HCT116 (cell line): Measurements from ENCODE around the gene NPLOC4. TPM values are rescaled to one million over a fixed set of nuclear protein-coding genes. Genes with fewer than 3 reads are reported as not detected.
"Not testable (repeated sequence)": the region's sequence is repeated elsewhere in the genome, so short reads cannot be mapped to it uniquely, and the experiment has no call there.

Source experiments
- ATAC-seq: fragments of 200-7000 bp; cut with Tn5 transposase; 2 replicates; pipeline ENCODE4 v1.9.1; 2020; ENCODE audit warnings: mild to moderate bottlenecking, moderate library complexity
- BruUV-seq: library from RNA; stranded (reverse); fragments of 400-500 nt; replicated peaks from 2 replicates; lab custom pipeline; 2021; lab: Mats Ljungman, UMichigan
- CTCF ChIA-PET: fragments of 300-600 bp; sonication (Branson Sonifier 250); formaldehyde crosslinking; loops from one replicate; lab custom pipeline; 2021; ENCODE audit warnings: antibody characterized with exemption; lab: Charles Lee
- POLR2A ChIA-PET: fragments of 300-600, 350-600 bp; sonication (Branson Sonifier 250); formaldehyde crosslinking; loops from one replicate; lab custom pipeline; 2021; ENCODE audit warnings: antibody characterized with exemption; lab: Charles Lee
- RAD21 ChIA-PET, 2 experiments: fragments of 300-600 bp; sonication (Branson Sonifier 250); formaldehyde crosslinking; loops; one replicate each; lab custom pipeline; 2023; ENCODE audit warnings: low total read pairs in 2 of 2; ENCODE audit not compliant: uncharacterized antibody in 2 of 2, unreplicated experiment in 2 of 2, low non-redundant PET in 1 of 2; lab: Charles Lee
- DNase-seq: peaks from one replicate; pipeline ENCODE4 v3.0.0-alpha.2; 2010; ENCODE audit warnings: low read depth, low spot score
- H2AFZ ChIP-seq: fragments of 200-600 bp; shearing (Covaris generic), sonication (generic); 2 replicates; pipeline ENCODE4 v1.6.1; 2017; ENCODE audit warnings: low read depth, mixed run types, mixed read lengths, antibody characterized with exemption, low read length; ENCODE audit not compliant: poor library complexity, severe bottlenecking
- H3K27ac ChIP-seq: 2 replicates; pipeline ENCODE4 v1.5.1; 2012; ENCODE audit warnings: low read depth, low read length
- H3K27me3 ChIP-seq: fragments of 200-600 bp; sonication (generic); 2 replicates; pipeline ENCODE4 v1.6.1; 2016; ENCODE audit warnings: mixed run types, low read length, mixed read lengths; ENCODE audit not compliant: insufficient read depth
- H3K36me3 ChIP-seq, 2 experiments: fragments of 200-500 bp in 1 of 2; fragments of 200-600 bp in 1 of 2; sonication (Bioruptor generic) in 1 of 2; sonication (generic) in 1 of 2; 2 replicates each; pipeline versions ENCODE4 v1.5.1 to v1.6.1; 2014 to 2016; ENCODE audit warnings: low read length in 2 of 2, inconsistent platforms in 1 of 2, mixed read lengths in 1 of 2, mixed run types in 1 of 2; ENCODE audit not compliant: insufficient read depth in 2 of 2, control insufficient read depth in 1 of 2
- H3K4me1 ChIP-seq, 2 experiments: fragments of 200-600 bp in 1 of 2; sonication (generic) in 1 of 2; 2 replicates each; pipeline versions ENCODE4 v1.5.1 to v1.6.1; 2012 to 2017; ENCODE audit warnings: low read length in 2 of 2, inconsistent platforms in 1 of 2, mild to moderate bottlenecking in 1 of 2, mixed read lengths in 1 of 2, mixed run types in 1 of 2, moderate library complexity in 1 of 2; ENCODE audit not compliant: insufficient read depth in 2 of 2, control insufficient read depth in 1 of 2
- H3K4me2 ChIP-seq: fragments of 200-600 bp; sonication (generic); 2 replicates; pipeline ENCODE4 v1.6.1; 2017; ENCODE audit warnings: mixed run types, low read length, mixed read lengths
- H3K4me3 ChIP-seq, 2 experiments: fragments of 200-600 bp in 1 of 2; sonication (generic) in 1 of 2; replicated peaks in 1 of 2; 2 replicates each; pipeline ENCODE4 v1.5.1; 2011 to 2016; ENCODE audit warnings: low read length in 2 of 2, control low read depth in 1 of 2, low read depth in 1 of 2, mild to moderate bottlenecking in 1 of 2, mixed read lengths in 1 of 2, mixed run types in 1 of 2
- H3K79me2 ChIP-seq: fragments of 200-600 bp; sonication (generic); 2 replicates; pipeline ENCODE4 v1.6.1; 2017; ENCODE audit warnings: mild to moderate bottlenecking, mixed run types, low read length, moderate library complexity, mixed read lengths; ENCODE audit not compliant: insufficient read depth
- H3K9ac ChIP-seq: fragments of 200-600 bp; sonication (generic); 2 replicates; pipeline ENCODE4 v1.6.1; 2016; ENCODE audit warnings: low read length, mixed read lengths
- H3K9me2 ChIP-seq: fragments of 200-600 bp; sonication (generic), shearing (Covaris generic); 2 replicates; pipeline ENCODE4 v1.6.1; 2017; ENCODE audit warnings: mixed run types, mild to moderate bottlenecking, moderate library complexity; ENCODE audit not compliant: insufficient read depth
- H3K9me3 ChIP-seq, 2 experiments: fragments of 200-500 bp in 1 of 2; fragments of 200-600 bp in 1 of 2; sonication (Bioruptor generic) in 1 of 2; sonication (generic) in 1 of 2; 2 replicates each; pipeline ENCODE4 v1.6.1; 2014 to 2017; ENCODE audit warnings: low read length in 2 of 2, mixed read lengths in 2 of 2, inconsistent platforms in 1 of 2, low read depth in 1 of 2, mild to moderate bottlenecking in 1 of 2, mixed run types in 1 of 2, moderate library complexity in 1 of 2; ENCODE audit not compliant: control insufficient read depth in 1 of 2, insufficient read depth in 1 of 2
- H4K20me1 ChIP-seq: fragments of 200-600 bp; sonication (generic), shearing (Covaris generic); 2 replicates; pipeline ENCODE4 v1.6.1; 2017; ENCODE audit warnings: mixed run types, mild to moderate bottlenecking, moderate library complexity; ENCODE audit not compliant: insufficient read depth
- CBX3 ChIP-seq: IDR thresholded peaks from 2 replicates; pipeline ENCODE4 v1.6.1; 2012; ENCODE audit warnings: low read depth
- CEBPB ChIP-seq: IDR thresholded peaks from 2 replicates; pipeline ENCODE4 v1.6.1; 2012; ENCODE audit warnings: low read depth
- EGR1 ChIP-seq: IDR thresholded peaks from 2 replicates; pipeline ENCODE4 v1.6.1; 2012; ENCODE audit warnings: low read depth
- EZH2phosphoT487 ChIP-seq: fragments of 200-600 bp; IDR thresholded peaks from 2 replicates; pipeline ENCODE4 v1.6.1; 2018; ENCODE audit warnings: antibody characterized with exemption, borderline replicate concordance
- POLR2A ChIP-seq: IDR thresholded peaks from 2 replicates; pipeline ENCODE4 v1.7.0; 2011; ENCODE audit warnings: borderline replicate concordance; ENCODE audit not compliant: insufficient read depth, insufficient read length; ENCODE audit errors: extremely low read depth
- POLR2AphosphoS5 ChIP-seq: IDR thresholded peaks from 2 replicates; pipeline ENCODE4 v1.6.1; 2011; ENCODE audit warnings: mild to moderate bottlenecking, low read depth, low read length, moderate library complexity
- SRF ChIP-seq: IDR thresholded peaks from 2 replicates; pipeline ENCODE4 v1.6.1; 2012; ENCODE audit warnings: low read depth
- ZFX ChIP-seq: fragments of 450-650 bp; IDR thresholded peaks from 2 replicates; pipeline ENCODE4 v1.6.1; 2017
- intact Hi-C: fragments of 100-400 bp; cut with micrococcal nuclease; formaldehyde crosslinking; loops from 2 replicates; pipeline ENCODE4 v1.10.0; 2022
- total RNA-seq: library from RNA; stranded (reverse); gene quantifications from one replicate; pipeline ENCODE4 v1.2.1, GENCODE V29; 2021; ENCODE audit not compliant: unreplicated experiment
- TF ChIP-seq, protein P1 (sequence below): IDR thresholded peaks from 2 replicates; pipeline ENCODE4 v1.6.1; 2011; ENCODE audit warnings: mild to moderate bottlenecking, low read length, moderate library complexity; ENCODE audit not compliant: insufficient replicate concordance; ENCODE audit errors: extremely low read depth
- TF ChIP-seq, protein P2 (sequence below): IDR thresholded peaks from 2 replicates; pipeline ENCODE4 v1.6.1; 2012
- TF ChIP-seq, protein P3 (sequence below): IDR thresholded peaks from 2 replicates; pipeline ENCODE4 v1.6.1; 2012; ENCODE audit warnings: low read depth

The NPLOC4 gene
- total RNA-seq, 1 experiment from 2014 or later: 137 TPM

DNA sequence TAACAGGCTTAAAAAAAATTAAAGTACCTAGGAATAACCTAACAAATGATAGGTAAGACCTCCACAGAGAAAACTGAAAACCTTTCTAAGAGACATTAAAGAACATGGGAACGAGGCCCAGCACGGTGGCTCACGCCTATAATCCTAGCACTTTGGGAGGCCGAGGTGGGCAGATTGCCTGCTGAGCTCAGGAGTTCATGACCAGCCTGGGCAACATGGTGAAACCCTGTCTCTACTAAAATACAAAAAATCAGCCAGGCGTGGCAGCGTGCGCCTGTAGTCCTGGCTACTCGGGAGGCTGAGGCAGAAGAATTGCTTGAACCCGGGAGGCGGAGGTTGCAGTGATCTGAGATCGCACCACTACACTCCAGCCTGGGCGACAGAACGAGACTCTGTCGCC, 52.1 kb downstream of the NPLOC4 start:
- POLR2A ChIA-PET, H3K4me1 ChIP-seq, H3K4me2 ChIP-seq, RAD21 ChIA-PET, H3K27me3 ChIP-seq, intact Hi-C loops, ATAC-seq, H4K20me1 ChIP-seq, H3K9ac ChIP-seq, H3K9me3 ChIP-seq, DNase-seq, CTCF ChIA-PET, H3K27ac ChIP-seq, H3K4me3 ChIP-seq, H2AFZ ChIP-seq, H3K9me2 ChIP-seq, BruUV-seq: not testable (repeated sequence)
- Histone ChIP-seq H3K36me3 (peaks cover 65 to 78% of the 10 kb centered on the region in 2 experiments), H3K79me2 (peaks cover 42% of the 10 kb centered on the region; the same call in 1 of the 2 replicates)

DNA sequence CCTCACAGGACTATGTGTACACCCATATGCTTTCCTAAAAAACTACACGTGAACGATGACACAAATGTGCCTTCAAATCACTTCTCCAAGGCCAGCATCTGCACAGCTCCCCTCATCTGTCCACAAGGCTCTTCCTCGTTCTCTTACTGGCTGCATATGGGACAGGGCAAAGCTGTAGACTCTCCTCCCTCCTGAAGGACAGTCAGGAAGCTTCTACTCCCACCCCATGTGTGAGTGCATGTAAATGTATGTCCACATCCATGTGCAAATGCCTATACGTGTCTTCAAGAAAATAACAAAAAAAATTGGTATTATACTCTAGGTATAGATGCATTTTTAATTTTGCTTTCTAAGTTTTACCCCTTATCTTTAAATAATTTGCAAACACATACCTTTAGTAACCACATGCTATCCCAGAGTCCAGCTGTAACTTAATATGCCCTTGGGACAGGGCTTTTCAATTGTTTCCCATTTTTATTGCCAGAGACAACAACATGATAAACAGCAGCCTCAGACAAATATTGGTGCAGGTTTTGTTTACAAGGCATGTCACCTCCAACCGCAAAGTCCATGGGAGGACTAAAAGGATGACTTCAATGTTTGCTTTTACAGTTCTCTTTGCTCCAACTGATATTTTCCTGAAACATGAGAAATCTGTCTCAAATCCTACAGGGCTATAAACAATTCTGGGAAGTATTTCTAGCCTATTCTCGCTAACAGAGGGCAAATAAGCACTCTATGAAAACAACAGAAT, 53.1 kb downstream of the NPLOC4 start:
- intact Hi-C loops: no loop called here
- TSS peak; percentile 13 for BruUV-seq

More for the DNA sequence above, 53.1 kb downstream of the NPLOC4 start:
- ChIA-PET RAD21 (interaction anchor here in 1 of 2 experiments (0.5 kb wide), 1 partner anchor 407 kb away, joined by 3 read pairs; no protein-coding TSS in a partner anchor), POLR2A (no interaction called here), CTCF (no interaction called here)
- Histone ChIP-seq H3K4me1 (peaks cover 0 to 15% of the 10 kb centered on the region in 2 experiments; a peak in 2 of 4 replicates), H3K4me3 (no peak overlapping the region), H3K27me3 (no peaks in the 10 kb centered on the region), H3K36me3 (peaks cover 59 to 72% of the 10 kb centered on the region in 2 experiments), H3K9me2 (no peaks in the 10 kb centered on the region), H4K20me1 (no peaks in the 10 kb centered on the region), H2AFZ (no peak overlapping the region), H3K9ac (no peak overlapping the region), H3K27ac (no peak overlapping the region), H3K4me2 (no peak overlapping the region), H3K9me3 (no peaks in the 10 kb centered on the region), H3K79me2 (peaks cover 46% of the 10 kb centered on the region; the same call in 1 of the 2 replicates)
- DNase-seq (no peak), ATAC-seq (no peak)
- TF ChIP-seq, protein P1, sequence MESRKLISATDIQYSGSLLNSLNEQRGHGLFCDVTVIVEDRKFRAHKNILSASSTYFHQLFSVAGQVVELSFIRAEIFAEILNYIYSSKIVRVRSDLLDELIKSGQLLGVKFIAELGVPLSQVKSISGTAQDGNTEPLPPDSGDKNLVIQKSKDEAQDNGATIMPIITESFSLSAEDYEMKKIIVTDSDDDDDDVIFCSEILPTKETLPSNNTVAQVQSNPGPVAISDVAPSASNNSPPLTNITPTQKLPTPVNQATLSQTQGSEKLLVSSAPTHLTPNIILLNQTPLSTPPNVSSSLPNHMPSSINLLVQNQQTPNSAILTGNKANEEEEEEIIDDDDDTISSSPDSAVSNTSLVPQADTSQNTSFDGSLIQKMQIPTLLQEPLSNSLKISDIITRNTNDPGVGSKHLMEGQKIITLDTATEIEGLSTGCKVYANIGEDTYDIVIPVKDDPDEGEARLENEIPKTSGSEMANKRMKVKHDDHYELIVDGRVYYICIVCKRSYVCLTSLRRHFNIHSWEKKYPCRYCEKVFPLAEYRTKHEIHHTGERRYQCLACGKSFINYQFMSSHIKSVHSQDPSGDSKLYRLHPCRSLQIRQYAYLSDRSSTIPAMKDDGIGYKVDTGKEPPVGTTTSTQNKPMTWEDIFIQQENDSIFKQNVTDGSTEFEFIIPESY: no peak
- TF ChIP-seq EZH2phosphoT487 (no peak), POLR2AphosphoS5 (no peak), CEBPB (no peak), ZFX (no peak), SRF (no peak), POLR2A (no peak), CBX3 (no peak), EGR1 (no peak)
- TF ChIP-seq, protein P2, sequence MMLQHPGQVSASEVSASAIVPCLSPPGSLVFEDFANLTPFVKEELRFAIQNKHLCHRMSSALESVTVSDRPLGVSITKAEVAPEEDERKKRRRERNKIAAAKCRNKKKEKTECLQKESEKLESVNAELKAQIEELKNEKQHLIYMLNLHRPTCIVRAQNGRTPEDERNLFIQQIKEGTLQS: no peak
- TF ChIP-seq, protein P3, sequence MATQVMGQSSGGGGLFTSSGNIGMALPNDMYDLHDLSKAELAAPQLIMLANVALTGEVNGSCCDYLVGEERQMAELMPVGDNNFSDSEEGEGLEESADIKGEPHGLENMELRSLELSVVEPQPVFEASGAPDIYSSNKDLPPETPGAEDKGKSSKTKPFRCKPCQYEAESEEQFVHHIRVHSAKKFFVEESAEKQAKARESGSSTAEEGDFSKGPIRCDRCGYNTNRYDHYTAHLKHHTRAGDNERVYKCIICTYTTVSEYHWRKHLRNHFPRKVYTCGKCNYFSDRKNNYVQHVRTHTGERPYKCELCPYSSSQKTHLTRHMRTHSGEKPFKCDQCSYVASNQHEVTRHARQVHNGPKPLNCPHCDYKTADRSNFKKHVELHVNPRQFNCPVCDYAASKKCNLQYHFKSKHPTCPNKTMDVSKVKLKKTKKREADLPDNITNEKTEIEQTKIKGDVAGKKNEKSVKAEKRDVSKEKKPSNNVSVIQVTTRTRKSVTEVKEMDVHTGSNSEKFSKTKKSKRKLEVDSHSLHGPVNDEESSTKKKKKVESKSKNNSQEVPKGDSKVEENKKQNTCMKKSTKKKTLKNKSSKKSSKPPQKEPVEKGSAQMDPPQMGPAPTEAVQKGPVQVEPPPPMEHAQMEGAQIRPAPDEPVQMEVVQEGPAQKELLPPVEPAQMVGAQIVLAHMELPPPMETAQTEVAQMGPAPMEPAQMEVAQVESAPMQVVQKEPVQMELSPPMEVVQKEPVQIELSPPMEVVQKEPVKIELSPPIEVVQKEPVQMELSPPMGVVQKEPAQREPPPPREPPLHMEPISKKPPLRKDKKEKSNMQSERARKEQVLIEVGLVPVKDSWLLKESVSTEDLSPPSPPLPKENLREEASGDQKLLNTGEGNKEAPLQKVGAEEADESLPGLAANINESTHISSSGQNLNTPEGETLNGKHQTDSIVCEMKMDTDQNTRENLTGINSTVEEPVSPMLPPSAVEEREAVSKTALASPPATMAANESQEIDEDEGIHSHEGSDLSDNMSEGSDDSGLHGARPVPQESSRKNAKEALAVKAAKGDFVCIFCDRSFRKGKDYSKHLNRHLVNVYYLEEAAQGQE: no peak
